Activated CD4-positive, alpha-beta T cell treated with anti-CD3 and anti-CD28 coated beads, Interleukin-2, amount 50 U/mL, for 16 hours (primary cell): ENCODE results near the gene WWOX.

Experiments
- DNase-seq: peaks from one replicate; pipeline ENCODE4 v3.0.0-alpha.2; 2020

Gene WWOX

DNA sequence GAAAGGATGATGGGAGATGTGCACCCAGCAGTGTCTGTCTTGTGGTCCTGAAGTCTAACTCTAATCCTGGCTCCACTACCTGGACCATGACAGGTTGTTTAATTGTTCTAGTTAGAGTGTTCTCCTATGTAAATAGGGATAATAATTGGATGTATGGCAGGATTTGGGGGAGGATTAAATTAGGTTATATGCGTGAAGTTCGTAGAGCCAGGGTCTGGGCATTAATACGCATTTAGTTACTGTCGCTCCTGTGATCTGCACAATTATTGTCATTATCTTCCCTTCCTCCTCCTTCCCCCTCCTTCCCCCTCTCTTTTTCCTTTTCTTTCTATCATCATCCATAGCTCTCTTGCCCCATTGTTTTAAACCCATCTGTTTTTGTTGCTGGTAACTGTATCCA, 210.3 kb downstream of the WWOX start:
- no peak for DNase-seq

DNA sequence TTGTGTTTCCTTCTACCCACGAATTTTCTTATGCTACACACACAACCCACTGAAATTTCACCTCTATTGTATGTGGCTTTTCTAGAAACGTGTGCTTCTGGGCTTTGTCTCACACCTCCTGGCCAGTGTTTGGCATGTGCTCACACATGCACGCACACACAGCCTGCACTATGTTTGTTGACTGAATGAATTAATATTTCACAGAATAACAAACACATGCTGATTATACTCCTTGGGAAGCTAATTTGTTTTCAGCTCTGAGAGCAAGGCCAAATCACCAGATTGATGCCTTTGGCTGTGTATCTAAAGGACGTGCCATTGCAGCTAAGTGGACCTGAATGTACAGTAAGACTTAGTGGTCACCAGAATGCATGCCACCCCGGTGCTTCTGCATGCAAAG, 210.7 kb downstream of the WWOX start:
- no peak for DNase-seq

DNA sequence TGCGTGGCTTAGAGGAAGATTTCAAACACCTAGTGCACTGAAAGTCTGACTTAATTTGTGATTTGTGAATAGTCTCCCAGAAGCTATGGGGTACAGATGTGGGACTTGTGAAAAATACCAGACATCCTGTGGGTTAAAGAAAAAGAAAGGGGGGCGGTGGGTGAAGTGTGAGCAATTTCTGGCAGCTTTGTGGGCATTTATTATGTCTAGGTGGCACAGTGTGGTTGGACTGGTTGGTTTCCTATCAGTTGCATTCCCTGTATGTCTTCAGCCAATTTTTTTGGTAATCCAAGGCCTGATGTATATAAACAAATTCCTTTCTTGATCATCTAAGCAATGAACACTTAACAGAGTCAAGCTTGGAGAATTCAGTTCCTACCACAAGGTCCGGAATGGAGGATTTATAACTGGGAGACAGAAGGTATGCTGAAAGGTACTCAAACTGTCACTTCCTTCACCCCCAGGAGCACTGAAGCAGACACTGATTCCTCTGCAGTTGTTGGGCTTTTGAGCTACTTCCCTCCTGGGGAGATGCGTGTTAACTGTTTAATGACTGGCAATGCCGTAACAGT, 211.6 kb downstream of the WWOX start:
- peak; percentile 50 for DNase-seq

DNA sequence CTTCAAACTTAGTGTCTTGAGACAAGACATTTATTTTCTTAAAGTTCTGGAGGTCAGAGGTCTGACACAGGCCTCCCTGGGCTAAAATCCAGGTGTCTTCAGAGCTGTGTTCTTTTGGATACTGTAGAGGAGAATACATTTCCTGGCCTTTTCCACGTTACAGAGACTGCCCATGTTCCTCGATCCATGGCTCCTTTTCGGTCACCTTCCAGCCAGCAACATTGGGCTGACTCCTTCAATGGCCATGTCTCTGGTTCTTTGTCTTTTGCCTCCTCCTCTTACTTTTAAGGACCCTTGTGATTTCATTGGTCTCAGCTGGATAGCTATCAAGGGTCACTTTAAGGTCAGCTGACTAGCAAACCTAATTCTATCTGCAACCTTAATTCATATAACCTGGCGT, 212.4 kb downstream of the WWOX start:
- DNase-seq = no peak

DNA sequence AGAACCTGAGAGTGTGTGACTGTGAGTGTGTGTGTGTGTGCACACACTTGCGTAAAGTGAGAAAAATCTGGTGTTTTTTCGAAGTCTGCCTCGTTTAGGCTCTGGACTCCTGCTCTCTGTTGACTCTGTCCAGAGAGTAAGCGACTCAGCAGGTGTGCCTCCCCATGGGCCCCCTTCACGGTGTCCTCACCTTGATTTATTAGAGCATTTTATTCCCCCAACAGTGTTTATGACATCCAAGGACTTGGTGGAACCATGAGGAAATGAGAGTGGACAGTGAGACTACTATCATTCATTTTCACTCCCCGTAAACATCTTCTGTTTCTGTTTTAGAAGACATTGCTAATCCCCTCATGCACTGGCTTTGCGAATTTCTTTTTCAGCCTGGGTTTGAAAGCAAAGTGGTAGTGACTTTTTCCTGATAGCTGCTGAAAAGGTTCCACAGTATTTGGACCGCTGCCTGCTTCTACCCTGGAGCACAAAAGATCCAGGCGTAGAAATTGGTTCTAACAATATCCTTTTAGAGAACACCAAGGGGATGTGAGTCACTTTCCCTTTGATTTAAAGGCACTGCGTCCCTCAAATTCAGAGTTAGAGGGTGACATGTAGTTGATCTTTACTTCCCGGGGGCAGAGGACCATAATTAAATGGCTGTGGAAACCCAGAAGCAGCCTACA, 218.2 kb downstream of the WWOX start:
- DNase-seq = no peak

DNA sequence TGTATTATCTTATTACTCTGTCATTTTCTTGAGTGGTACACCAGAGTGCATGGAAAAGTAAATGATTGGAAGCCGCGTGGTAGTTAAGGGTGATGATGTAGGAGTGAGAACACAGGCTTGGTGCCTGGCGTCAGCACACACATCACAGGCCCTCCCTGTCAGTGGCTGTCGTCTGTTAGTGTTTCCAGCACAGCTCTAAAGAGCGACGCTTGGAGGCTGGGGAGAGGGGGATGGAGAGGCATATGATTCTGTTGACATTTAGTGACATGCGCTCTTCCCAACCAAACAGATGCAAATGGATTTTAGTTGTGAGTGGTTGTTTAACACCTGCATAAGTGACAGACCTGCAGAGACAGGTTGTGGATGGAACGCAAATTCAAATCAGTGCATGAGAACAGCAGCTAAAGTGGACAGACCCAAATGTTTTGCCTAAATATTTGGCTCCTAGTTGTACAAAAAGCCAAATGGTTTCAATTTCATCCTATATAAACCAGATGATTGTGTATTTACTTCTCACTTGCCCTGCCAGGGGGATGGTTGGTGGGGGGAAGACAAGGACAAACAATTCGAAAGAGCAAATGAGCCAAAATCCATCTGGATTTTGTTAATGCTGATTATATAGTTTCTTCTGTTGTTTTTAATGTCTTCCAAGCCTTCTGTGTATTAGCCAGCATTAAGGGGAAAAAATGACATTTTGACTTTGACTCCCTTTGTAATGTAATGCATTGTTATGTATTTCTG, 222.3 kb downstream of the WWOX start:
- DNase-seq = no peak

DNA sequence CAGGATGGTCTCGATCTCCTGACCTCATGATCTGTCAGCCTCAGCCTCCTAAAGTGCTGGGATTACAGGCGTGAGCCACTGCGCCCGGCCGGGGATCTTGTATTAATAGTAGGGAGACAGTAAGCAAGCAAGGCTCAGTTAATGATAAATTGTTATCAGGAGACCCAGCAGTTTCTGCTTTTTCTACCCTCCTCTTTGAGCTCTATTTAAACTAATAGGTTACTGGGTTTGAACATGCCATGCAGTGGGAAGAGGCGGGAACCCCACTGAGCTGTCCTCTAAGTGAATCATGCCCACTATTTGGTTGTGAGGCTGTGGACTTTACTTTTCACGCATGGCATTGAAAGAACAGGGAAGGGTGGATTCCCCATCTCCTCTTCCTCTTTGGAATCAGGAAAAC, 223.9 kb downstream of the WWOX start:
- no peak for DNase-seq

DNA sequence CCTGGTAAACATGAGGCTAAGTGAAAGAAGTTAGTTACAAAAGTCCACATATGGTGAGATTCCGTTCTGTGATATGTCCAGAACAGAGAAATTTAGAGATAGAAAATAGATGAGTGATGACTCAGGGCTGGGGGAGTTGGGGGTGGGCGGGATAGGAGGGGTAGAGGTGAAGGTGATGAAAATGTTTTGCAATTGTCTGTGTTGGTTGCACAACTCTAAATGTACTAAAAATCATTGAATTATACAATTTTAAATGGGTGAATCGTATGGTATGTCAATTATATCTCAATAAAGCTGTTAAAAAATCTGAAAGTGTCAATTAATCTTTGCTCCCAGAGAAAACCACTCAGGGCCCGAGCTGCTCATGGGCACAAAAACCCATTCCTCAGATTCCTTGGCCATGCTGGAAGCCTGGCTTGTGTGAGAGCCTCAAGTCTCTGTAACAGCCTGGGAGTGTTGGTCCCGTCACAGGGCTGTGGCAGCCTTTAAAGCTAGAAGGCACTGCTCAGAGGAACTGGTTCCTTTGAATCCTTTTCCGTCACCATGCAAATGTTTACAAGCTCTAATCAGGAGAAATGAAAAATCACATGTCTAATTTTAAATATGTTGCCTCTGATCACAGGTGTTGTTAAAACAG, 225.3 kb downstream of the WWOX start:
- no peak for DNase-seq

DNA sequence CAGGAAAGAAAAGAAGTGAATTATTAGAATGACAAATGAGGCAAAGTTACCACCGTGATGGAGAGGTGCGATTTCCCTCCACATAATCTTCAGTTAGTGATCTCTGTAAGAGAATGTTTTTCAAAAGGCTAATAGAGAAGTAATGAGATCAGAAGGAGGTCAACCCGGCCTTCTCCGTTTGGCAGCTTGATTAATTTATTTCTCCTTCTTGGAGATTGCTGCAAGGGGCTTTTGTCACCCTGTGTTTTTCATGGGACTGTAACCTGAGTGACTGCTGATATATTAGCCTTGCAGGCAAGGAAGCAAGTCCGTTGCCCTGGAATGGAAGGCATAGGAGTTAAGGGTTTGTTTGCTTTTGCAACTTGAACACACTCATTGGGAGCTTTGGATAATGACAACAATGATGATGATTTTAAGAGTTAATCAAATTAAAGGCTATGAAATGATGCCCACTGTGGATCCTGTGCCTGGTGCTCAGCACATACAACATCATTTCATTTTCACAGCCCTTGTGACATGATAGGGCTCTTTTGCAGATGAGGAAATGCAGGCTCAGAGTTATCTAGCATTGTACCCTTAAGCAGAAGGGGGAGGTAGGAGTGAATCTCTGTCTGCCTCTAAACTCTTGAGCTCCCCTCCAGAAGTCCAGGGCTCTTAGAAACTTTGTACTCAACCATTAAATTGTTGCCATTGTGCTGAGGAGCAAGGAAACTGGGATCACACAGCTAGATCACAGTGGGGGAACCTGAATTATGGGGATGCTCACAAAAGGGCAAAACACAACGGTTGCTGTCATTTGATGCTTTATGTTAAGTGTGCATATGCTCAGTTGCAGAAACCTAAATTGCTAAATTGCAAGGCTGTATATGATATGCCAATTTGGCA, 226.3 kb downstream of the WWOX start:
- no peak for DNase-seq

DNA sequence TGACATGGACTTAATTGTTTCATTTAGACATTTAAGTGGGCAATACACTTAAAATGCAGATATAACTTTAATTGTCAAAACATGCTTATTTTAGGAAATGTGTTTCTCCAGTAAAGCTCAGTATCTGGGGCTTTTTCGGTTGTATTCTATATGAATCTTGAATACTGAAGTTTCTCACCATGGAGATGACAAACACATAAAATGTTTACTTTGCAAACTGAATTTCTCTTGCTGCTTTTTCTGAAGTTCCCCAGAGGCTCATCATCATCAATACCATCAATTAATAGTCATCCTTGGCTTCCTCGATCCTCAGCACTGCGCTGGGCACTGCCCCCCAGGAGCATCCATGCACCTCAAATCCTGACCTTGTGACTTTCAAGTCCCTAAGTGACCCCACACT, 227.3 kb downstream of the WWOX start:
- DNase-seq = no peak

DNA sequence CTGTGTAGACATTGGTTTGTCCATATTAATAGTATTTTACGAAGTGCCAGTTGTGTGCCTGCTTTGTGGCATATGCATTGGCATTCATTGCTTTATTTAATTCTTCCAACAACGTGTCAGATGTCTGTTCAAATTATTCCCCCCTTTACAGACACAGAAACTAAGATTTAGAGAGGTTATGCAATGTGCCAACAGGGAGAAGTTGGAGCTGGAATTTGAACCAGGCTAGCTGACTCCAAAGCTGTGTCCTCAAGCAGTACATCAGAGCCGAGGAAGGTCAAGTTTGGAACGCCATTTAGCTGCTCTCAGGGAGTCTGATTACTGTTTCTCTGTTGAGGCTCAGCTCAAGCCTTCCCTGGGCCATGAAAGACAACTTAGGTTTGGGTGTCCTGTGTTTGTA, 232.3 kb downstream of the WWOX start:
- no peak for DNase-seq

DNA sequence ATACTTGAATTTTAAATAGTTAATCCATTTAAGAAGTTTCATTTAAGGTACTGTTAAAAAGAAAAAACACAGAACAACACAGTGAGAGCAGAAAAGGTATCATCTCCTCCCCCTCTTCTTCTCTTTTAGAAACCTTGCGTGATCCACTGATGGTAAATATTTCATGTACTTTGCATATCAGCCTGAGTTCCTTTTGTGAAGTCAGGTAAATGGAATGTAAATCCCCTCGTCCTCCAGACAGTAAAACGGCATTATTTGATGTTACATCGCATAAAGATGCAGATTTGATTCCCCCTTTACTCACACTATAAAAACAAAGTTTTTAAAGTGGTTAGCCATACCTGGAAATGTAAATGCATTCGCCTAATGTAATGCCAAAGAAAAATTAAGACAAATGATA, 234.4 kb downstream of the WWOX start:
- no peak for DNase-seq

DNA sequence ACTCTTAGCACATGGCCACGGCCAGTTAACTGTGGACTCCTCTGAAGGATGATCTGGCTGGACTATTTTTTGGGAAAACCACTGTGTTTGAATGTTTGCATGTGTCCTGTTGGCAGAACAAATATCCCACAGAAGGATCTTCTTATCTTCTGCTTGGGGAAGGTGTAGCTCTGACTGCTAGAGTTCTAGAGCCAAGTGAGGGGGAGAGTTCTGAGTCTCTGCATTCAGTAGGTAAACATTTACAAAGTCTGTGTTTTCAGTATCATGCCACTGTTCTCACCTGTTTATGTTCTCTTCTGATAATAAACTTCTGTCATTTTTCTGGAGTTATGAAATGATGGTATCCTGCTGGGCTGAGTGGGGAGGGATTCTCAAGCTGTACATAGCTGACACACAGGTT, 241.1 kb downstream of the WWOX start:
- DNase-seq = no peak

DNA sequence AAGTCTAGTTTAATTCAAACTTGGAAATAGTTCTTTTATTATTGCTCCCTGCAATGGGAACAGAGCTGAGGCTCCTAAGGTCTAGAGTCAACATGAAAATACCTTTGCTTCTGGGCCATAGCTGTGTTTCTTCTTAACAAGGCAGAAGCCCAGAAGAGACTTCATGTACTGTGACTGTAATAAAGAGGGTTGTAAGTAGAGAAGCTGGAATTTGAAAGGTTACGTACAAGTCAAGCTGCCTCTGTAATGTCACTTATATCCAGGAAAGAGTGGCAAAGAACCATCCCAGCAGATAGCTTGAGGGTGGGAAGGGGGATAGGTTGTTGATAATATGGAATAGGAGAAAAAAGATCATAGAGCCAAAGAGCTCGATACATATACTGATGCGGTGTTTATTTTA, 248.6 kb downstream of the WWOX start:
- DNase-seq = no peak

DNA sequence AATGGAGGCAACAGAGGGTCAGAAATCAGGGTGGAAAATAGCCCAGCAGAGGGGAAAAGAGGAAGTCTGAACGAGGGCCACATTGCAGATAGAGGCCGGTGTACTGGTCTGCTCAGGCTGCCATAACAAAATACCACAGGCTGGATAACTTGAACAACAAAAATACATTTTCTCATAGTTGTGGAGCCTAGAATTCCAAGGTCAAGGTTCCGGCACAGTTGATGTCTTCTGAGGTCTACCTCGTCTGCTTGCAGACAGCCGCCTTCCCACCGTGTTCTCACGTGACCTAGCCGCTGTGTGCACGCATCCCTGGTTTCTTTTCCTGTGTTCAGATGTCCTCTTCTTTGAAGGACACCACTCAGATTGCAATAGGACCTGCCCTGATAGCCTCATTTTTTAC, 249.4 kb downstream of the WWOX start:
- no peak for DNase-seq

DNA sequence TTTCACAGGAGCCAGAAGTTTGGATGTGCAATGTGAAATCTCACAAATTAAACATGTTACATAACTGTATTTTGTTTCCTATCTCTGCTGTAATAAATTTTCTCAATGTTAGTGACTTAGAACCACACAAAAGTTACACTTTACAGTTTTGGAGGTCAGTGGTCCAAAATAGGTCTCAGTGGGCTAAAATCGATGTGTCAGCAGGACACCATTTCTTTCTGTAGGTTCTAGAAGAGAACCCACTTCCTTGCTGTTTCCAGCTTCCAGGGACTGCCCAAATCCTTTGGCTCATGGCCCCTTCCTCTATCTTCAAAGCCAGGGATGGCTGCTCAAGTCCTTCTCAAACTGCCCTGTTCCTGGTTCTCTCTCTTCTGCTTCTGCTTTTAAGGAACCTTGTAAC, 252.7 kb downstream of the WWOX start:
- no peak for DNase-seq

DNA sequence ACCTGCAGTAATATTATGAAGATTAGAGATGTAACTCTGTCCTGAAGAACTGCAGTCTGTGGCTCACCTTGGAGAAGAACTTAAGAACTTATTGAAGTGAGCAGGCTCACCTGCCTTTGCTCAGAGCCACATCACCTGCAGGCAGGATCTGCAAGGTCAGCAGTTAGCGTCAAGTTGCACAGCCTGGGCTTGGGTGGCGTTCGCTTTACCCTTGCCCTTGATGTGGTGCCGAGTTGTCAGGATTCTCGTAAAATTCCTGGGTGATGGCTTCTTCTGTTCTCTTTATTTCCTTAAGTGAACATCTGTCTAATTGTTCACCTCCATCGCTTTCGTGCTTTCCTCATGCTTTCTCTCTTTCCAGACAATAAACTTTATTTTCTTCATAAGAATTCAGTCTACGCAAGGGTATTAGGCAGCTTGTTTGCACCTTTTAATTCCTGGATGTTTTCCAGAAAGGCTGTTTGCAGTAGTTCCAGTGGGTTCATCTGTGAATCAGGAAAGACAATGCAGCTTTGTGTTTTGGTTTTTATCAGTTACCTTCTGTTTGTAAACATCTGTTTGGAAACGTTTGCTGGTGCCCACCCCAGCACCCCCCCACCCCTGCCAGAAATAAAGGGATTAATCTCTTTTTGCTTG, 254.3 kb downstream of the WWOX start:
- no peak for DNase-seq

DNA sequence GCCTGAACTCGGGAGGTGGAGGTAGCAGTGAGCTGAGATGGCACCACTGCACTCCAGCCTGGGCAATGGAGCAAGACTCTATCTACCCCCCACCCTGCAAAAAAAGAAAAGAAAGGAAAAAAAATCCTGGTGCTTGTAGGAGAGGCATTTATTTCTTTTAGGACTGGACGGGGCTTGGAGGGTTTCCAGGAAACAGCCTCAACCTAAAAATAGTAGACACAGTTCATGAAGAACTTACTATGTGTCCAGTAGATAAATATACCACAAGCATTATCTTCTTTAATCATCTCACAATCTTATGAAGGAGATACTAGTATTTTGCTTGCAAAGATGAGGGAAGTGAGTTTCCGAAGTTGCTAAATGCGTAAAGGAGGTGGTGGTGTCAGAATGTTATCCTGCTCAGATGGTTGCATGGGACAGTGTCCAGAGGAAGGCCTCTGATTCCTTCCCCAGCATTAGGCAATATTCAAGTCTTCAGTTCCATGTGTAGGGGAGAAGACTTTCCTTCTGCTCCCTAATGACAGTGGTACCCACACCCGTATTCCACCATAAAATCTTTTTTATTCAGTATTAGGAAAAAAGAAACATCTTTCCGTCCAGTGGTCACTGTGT, 263.2 kb downstream of the WWOX start:
- DNase-seq = no peak

DNA sequence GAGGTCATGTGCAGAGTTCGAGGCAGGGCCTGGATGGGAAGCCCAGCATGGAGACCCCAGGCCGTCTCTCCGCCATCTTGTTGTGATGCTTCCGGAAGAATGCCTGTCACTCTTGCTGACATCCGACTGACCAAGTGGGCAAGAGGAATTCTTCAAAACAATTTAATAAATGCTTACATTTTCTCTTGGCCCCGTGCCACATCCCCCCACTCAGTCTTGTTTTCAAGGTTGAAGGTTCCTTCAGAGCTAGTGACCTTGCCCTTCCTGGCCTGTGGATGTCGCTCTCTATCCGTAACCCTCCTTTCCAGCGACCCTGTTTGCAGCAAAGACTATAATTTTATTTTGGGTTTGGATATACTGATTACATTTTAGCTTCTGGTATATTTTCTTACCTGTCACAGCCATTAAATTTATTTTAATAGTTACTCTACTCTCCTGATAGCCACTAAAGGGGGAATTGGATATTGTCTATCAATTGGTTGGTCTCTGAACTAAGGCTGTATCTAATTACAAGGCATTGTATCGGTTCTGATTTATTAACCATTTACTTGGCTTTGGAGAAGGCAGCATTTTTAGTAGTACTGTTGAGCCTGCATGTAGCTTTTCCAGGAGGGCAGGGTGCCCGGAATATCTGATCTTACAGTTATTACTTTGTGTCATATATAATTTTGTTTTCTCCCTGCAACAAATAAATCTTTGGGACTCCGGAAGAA, 264.5 kb downstream of the WWOX start:
- no peak for DNase-seq

DNA sequence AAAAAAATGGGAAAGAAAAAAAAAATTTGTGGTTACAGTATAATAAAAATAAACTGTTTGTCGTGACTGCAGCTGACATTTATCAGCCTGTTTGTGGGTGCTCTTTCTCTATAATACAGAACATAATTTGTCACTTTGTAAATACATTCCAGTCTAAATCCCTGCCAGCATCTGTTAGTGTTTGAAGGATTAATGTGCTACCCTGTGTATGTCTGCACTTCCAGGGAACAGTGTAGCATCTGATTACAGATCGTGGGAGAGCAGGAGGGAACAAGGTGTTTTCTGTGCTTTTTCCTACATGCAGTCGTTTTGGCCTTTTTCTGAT, 265.1 kb downstream of the WWOX start:
- DNase-seq = no peak

DNA sequence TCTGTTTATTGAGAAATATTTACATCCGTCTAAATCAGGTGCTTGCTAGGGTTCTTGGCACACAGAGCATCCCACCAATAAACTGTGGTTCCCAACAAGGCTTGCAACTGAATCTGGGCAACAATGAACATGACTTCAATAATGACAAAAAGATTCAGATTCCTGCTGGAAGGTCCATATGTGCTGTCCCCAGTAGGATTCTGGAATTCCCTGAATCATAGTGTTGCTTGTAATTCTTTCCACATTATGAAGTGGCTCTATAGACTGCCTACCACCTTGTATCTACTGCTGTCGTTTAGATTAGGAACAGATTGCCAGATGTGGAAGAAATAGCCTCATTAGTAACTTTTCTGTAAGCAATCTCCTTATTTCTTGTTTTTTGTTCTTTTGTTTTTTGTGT, 265.9 kb downstream of the WWOX start:
- no peak for DNase-seq
